Neural cell (in vitro differentiated cells): Measurements from ENCODE around the gene LPP. TPM values are rescaled to one million over a fixed set of nuclear protein-coding genes. Genes with fewer than 3 reads are reported as not detected.

ENCODE experiments used
- H2AFZ ChIP-seq: fragments of 200-600, 300-800 bp; sonication (generic), shearing (Covaris generic); 2 replicates; pipeline ENCODE4 v1.6.0; 2014; ENCODE audit warnings: low read depth, mild to moderate bottlenecking, antibody characterized with exemption, low read length, moderate library complexity
- H3F3A ChIP-seq: fragments of 200-600 bp; shearing (Covaris generic); 2 replicates; pipeline ENCODE4 v1.6.1; 2016; ENCODE audit warnings: mild to moderate bottlenecking, moderate library complexity, mixed read lengths, antibody characterized with exemption, low read length; ENCODE audit not compliant: insufficient read depth, poor library complexity, severe bottlenecking
- H3K27ac ChIP-seq: fragments of 200-600, 300-800 bp; sonication (generic), shearing (Covaris generic); 2 replicates; pipeline ENCODE4 v1.5.1; 2014; ENCODE audit warnings: mild to moderate bottlenecking, low read length, moderate library complexity
- H3K27me3 ChIP-seq: fragments of 300-800, 200-600 bp; sonication (generic), shearing (Covaris generic); 2 replicates; pipeline ENCODE4 v1.6.0; 2014; ENCODE audit warnings: mild to moderate bottlenecking, low read depth, low read length, moderate library complexity; ENCODE audit not compliant: insufficient read depth
- H3K36me3 ChIP-seq: fragments of 300-800, 200-600 bp; sonication (generic), shearing (Covaris generic); 2 replicates; pipeline ENCODE4 v1.5.1; 2014; ENCODE audit warnings: mild to moderate bottlenecking, antibody characterized with exemption, low read length, moderate library complexity; ENCODE audit not compliant: insufficient read depth
- H3K4me2 ChIP-seq: fragments of 300-800, 200-600 bp; sonication (generic), shearing (Covaris generic); 2 replicates; pipeline ENCODE4 v1.6.0; 2014; ENCODE audit warnings: mild to moderate bottlenecking, low read length
- H3K4me3 ChIP-seq: fragments of 300-800, 200-600 bp; sonication (generic), shearing (Covaris generic); 2 replicates; pipeline ENCODE4 v1.5.1; 2014; ENCODE audit warnings: mild to moderate bottlenecking, low read length, moderate library complexity
- H3K79me2 ChIP-seq: fragments of 200-600 bp; shearing (Covaris generic); replicated peaks from 2 replicates; pipeline ENCODE4 v1.6.0; 2014; ENCODE audit warnings: mild to moderate bottlenecking, low read length, moderate library complexity; ENCODE audit not compliant: insufficient read depth
- H3K9ac ChIP-seq: fragments of 300-800, 200-600 bp; sonication (generic), shearing (Covaris generic); 2 replicates; pipeline ENCODE4 v1.6.1; 2016; ENCODE audit warnings: mild to moderate bottlenecking, low read length, mixed read lengths
- H3K9me2 ChIP-seq: fragments of 200-600 bp; shearing (Covaris generic); 2 replicates; pipeline ENCODE4 v1.6.1; 2016; ENCODE audit warnings: mild to moderate bottlenecking, low read length, mixed read lengths; ENCODE audit not compliant: insufficient read depth
- H3K9me3 ChIP-seq: fragments of 200-600, 300-800 bp; sonication (generic), shearing (Covaris generic); 2 replicates; pipeline ENCODE4 v1.6.1; 2016; ENCODE audit warnings: mild to moderate bottlenecking, mixed run types, low read length, moderate library complexity, mixed read lengths
- H4K20me1 ChIP-seq: fragments of 200-600 bp; shearing (Covaris generic); 2 replicates; pipeline ENCODE4 v1.6.1; 2016; ENCODE audit warnings: mild to moderate bottlenecking, mixed run types; ENCODE audit not compliant: insufficient read depth
- CTCF ChIP-seq: fragments of 450-650 bp; IDR thresholded peaks from 2 replicates; pipeline ENCODE4 v1.5.1; 2014; ENCODE audit warnings: antibody characterized with exemption, mild to moderate bottlenecking, moderate library complexity; ENCODE audit not compliant: poor library complexity, severe bottlenecking
- EP300 ChIP-seq: fragments of 450-650 bp; conservative IDR thresholded peaks from 2 replicates; pipeline ENCODE4 v1.6.1; 2014; ENCODE audit warnings: antibody characterized with exemption, mild to moderate bottlenecking, moderate library complexity; ENCODE audit not compliant: poor library complexity, severe bottlenecking
- EZH2 ChIP-seq: fragments of 200-600, 300-800 bp; shearing (Covaris generic), sonication (generic); IDR thresholded peaks from 2 replicates; pipeline ENCODE4 v1.6.1; 2014; ENCODE audit warnings: antibody characterized with exemption, low read length, borderline replicate concordance, mild to moderate bottlenecking; ENCODE audit not compliant: insufficient read depth, poor library complexity, severe bottlenecking
- MXI1 ChIP-seq: fragments of 450-650 bp; conservative IDR thresholded peaks from 2 replicates; pipeline ENCODE4 v1.6.1; 2014; ENCODE audit warnings: antibody characterized with exemption, mild to moderate bottlenecking; ENCODE audit not compliant: poor library complexity, severe bottlenecking
- POLR2AphosphoS5 ChIP-seq: IDR thresholded peaks from 2 replicates; pipeline ENCODE4 v1.6.1; 2012
- RAD21 ChIP-seq: fragments of 450-650 bp; conservative IDR thresholded peaks from 2 replicates; pipeline ENCODE4 v1.6.1; 2014; ENCODE audit warnings: antibody characterized with exemption, mild to moderate bottlenecking, moderate library complexity
- REST ChIP-seq: IDR thresholded peaks from 2 replicates; pipeline ENCODE4 v1.6.1; 2012; ENCODE audit warnings: borderline replicate concordance
- SMC3 ChIP-seq: fragments of 450-650 bp; conservative IDR thresholded peaks from 2 replicates; pipeline ENCODE4 v1.6.1; 2014; ENCODE audit warnings: antibody characterized with exemption, mild to moderate bottlenecking, moderate library complexity; ENCODE audit not compliant: poor library complexity
- TAF1 ChIP-seq: IDR thresholded peaks from 2 replicates; pipeline ENCODE4 v1.6.1; 2012; ENCODE audit warnings: low read depth
- polyA plus RNA-seq: library from polyadenylated mRNA; depleted of rRNA; stranded (reverse); fragments of >200 nt; gene quantifications from 2 replicates; pipeline ENCODE4 v1.2.3, GENCODE V29; 2014

Gene LPP
- polyA plus RNA-seq, 1 donor from 2014 or later, result 3.0 TPM

- Histone ChIP-seq H3K36me3 (peaks cover 5% of the 10 kb centered on the region), H2AFZ (no peak overlapping the region), H3K27me3 (no peaks in the 10 kb centered on the region), H3K27ac (no peak overlapping the region), H3K4me3 (no peak overlapping the region), H3K9me2 (no peaks in the 10 kb centered on the region), H3F3A (no peaks in the 10 kb centered on the region), H3K4me2 (no peak overlapping the region), H3K9ac (no peak overlapping the region), H3K79me2 (no peaks in the 10 kb centered on the region), H3K9me3 (no peaks in the 10 kb centered on the region), H4K20me1 (no peaks in the 10 kb centered on the region)
- TF ChIP-seq MXI1 (no peak), EP300 (no peak), TAF1 (no peak), EZH2 (no peak), POLR2AphosphoS5 (no peak), REST (no peak), RAD21 (no peak), SMC3 (no peak), CTCF (no peak)
Observed at GRCh38 chr3:188876370-188876769, 722.4 kb downstream of the LPP start.

- Histone ChIP-seq H3K27me3 (no peaks in the 10 kb centered on the region), H2AFZ (no peak overlapping the region), H4K20me1 (no peaks in the 10 kb centered on the region), H3K79me2 (no peaks in the 10 kb centered on the region), H3K4me2 (no peak overlapping the region), H3K9me2 (no peaks in the 10 kb centered on the region), H3K9me3 (no peaks in the 10 kb centered on the region), H3K9ac (no peak overlapping the region), H3K36me3 (peaks cover 5% of the 10 kb centered on the region), H3F3A (no peaks in the 10 kb centered on the region), H3K4me3 (no peak overlapping the region), H3K27ac (no peak overlapping the region)
- no peak for TF ChIP-seq POLR2AphosphoS5
- no peak for TF ChIP-seq CTCF
- no peak for TF ChIP-seq EP300
- TF ChIP-seq EZH2, result no peak
- no peak for TF ChIP-seq RAD21
- no peak for TF ChIP-seq REST
- no peak for TF ChIP-seq MXI1
- no peak for TF ChIP-seq TAF1
- TF ChIP-seq SMC3, result no peak
Observed at GRCh38 chr3:188877381-188877780, 723.4 kb downstream of the LPP start.
